COLO668 (cell line): ENCODE results near the gene GRK3.

Source experiments
- DNase-seq: peaks from one replicate; lab custom pipeline; 2025; ENCODE audit not compliant: unreplicated experiment; lab: John Stamatoyannopoulos, UW

Gene GRK3

DNA sequence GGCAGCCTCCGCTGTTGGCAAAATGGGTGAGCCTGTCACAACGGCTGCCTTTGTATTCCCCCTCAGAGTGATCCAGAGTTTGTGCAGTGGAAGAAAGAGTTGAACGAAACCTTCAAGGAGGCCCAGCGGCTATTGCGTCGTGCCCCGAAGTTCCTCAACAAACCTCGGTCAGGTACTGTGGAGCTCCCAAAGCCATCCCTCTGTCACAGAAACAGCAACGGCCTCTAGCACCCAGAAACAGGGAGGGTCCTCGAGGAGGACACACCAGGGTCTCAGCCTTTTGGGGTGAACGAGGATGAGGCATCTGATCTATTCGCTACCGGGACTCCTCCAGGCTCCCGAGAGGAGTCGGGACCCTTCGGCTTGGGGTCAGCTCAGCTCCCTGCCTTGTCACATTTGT lies 157.7 kb downstream of the GRK3 start:
- no peak for DNase-seq

DNA sequence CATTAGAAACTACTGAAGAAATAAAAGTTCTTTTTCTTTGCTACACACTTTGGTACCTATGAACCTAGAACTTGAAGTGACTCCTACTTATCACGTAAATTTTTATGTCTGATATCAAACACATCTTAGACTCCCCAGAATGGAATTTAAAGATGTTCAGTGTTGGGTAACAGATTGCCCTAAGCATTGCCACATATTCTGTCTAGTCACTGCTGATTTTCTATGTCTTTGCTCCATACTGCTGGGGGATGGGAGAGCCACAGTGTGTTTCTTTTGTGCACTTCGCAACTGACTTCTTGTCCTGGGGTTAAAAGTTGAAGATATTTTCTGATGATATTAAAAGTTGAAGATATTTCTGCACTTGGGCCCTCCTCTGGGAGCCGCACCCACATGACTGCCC lies 158.2 kb downstream of the GRK3 start:
- DNase-seq: no peak

DNA sequence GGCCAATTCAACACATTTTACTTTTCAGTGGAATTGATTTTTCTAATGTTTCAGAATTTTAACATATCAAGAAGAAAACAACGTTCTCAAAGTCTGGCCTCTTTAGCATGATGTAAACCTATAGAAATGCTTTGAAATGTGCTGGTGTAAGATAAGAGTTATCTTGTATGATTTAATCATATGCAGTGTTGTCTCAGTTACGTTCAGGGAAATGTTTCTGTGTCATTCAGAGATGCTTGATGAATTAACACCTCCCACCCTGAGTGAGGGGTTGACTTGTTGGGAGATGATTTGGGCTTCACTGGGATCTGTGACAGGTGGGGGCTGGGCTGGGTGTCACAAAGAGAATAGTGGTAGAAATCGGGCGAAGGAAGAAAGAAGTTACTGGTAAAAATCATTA lies 161.8 kb downstream of the GRK3 start:
- no peak for DNase-seq

DNA sequence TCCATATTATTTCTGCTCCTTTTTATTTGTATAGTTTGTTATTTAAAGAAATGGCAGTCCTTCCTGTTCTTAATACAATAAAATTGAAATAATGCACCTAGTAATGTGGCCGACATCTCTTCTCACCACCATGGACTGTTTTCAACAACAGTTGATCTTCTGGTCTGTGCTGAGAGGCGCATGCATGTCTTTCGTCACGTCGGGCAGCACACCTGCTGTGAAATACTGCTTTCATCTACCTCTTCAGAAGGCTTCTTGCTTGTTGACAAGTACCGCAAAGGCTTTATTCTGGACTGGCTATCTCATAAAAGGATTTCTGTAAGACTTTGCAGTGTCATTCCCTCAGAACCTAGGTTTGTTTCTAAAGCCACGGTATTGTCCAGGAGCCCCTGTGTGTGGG lies 163.6 kb downstream of the GRK3 start:
- no peak for DNase-seq

DNA sequence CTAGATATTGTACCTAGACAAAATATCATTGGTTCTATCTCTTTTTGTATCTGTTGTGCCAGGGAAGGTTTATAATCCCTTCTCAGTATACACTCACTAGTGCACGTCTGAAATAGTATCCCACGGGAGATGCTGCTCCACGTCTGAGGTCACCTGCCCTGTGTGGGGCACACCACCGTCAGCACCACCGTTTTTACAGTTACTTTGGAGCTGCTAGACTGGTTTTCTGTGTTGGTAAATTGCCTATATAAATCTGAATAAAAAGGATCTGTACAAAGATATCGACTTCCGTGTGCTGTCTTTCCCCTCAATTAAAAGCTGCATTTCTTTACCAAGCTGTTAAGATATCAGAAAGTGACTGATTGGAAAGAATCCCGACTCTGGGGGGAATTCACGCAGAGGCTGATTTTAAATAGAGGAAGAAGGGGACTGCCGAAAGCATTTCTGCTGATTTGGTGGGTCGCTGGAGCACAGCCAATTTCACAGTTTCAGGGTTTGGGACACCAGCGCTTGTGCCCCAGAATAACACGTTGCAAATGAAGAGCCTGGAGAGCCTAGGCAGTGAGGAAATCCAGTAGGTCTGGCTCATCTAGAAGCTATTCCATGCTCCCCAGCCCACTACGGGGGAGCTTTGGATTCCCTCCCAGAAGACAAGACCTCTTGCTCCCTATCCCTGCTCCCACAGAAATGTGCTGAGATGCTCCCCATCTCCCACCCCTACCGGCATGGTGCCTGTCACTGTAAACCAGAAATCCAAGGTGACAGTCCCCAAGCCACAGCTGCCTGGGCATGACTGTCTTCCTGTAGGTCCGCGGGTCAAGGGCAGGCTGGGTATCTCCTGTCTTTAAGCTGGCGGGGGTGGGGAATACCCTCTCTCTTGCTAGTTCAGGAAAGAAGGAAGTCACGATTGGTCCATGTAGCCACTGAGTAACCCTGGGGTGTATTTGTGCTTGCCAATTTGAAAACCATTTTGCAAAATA lies 164.8 kb downstream of the GRK3 start:
- no peak for DNase-seq

DNA sequence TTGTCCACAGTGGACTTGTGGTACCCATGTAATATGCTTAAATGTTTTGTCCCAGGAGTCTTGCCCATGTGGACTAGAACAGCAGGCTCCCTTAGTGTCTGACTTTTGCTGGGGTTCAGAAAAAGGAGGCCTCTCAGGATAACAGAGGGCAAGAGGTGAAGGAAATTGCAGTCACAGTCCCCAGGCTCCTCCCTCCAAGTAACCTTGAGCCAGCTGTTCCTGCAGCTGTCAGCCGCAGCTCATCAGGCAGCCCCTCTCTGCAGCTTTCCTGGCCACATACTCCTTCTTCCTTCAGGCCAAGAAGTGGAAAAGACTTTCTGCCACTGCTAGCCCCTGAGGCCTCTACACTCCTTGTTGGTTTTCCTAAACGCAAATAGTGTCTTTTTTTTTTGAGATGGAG lies 171.2 kb downstream of the GRK3 start:
- DNase-seq: no peak

DNA sequence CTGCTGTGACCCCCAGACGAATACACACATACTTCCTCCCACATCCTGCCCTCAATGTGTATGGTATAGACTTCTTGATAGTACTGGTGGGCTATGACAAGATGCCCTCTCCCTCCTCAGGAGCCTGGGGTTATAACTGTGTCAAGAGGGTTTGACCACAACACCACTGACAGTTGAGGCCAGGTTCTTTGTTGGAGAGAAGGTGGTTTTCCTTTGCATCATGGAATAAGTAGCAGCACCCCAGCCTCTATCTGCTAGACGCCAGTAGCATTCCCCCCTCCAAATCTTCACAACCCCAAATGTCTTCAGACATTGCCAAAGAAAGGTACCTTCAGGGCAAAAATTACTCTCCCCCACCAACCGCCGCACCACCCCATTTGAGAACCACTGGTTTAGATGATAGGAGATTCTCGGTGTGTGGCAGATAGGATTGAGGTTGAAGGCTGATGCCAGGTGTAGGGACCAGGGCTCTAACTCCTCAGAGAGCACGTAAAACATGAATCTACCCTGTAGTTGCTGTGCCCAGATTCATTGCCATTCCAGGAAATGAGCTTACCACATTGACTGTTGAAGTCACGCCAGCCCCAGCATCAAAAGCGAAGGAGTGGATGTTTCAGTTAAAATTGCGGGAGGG lies 172.0 kb downstream of the GRK3 start:
- DNase-seq: no peak

DNA sequence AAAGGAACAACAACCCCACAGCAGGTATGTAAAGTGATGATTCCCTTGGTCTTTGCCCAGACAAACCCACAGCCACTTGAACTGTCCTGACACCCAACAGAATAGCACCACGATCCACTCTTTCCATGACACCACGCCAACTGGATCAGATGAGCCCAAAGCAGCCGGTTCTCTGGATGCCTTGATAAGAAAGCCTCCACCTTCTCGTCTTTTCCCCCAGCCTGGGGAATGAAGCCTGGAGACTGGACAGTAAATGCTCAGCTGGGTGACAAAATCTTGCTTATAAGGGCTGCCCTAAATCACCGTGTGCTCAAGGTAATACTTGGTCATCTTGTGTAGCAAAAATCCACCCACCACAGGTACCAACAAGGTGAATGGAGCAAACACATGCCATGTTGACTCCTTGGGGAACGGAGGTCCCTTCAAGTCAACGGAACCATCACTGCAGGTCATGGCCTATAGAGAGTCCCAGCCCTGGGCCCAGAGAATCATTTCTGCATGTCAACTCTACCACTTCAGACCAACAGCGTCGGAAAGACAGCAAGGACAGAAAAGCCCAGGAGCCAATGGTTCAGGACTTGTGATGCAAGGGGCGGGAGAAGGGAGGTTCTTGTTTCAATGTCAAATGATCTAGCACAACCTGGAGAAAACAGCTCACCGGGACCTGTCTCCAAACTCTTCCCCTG lies 175.3 kb downstream of the GRK3 start:
- DNase-seq: no peak

DNA sequence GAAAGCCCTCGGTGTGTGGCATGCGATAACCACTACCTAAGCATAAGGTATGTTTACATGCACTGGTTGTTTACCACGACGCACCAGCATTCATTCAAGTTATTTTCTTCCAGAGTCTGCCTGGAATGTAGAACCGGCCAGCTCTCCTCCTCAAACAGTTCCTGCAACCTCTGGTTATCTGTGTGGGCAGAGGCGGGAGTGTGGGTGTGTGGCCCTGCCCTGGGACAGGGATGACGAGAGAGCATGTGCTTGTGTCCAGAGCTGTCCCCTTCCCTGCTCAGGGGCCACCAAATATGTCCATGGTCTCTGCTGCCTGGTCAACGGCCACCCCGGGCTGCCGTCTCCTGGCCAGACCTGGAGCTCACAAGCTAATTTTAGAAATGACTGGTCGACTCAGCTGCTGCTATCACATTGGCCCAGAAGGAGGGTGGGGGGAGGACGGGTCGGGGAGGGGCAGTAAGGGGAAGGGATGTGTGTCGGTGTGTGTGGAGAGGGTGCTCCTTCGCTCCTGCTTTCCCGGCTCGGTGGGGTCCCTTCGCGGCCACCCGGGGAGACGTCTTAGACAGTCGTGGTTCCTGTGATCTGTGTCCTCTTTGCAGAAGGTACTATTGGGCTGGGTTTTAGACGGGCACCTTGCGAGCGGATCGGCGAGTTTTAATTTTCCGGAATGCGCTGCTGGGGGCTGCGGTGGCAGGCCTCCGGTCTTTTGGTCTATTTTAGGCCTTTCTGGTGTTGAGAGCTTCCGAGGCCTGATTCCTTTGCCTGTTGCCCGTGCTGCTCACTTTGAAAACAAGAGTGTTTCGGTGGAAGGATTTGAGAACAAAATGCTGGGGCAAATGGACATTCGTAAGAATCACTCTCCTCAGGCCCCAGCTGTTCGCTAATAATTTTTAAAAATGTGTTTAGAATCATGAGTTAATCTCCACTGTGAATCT lies 177.5 kb downstream of the GRK3 start, which contains the start of gene MYO18B:
MYO18B (plus strand) TSS at position 497 of the 935 bp plus-strand sequence. CDS start 18,905 bp downstream, outside the sequence.
- no peak for DNase-seq

DNA sequence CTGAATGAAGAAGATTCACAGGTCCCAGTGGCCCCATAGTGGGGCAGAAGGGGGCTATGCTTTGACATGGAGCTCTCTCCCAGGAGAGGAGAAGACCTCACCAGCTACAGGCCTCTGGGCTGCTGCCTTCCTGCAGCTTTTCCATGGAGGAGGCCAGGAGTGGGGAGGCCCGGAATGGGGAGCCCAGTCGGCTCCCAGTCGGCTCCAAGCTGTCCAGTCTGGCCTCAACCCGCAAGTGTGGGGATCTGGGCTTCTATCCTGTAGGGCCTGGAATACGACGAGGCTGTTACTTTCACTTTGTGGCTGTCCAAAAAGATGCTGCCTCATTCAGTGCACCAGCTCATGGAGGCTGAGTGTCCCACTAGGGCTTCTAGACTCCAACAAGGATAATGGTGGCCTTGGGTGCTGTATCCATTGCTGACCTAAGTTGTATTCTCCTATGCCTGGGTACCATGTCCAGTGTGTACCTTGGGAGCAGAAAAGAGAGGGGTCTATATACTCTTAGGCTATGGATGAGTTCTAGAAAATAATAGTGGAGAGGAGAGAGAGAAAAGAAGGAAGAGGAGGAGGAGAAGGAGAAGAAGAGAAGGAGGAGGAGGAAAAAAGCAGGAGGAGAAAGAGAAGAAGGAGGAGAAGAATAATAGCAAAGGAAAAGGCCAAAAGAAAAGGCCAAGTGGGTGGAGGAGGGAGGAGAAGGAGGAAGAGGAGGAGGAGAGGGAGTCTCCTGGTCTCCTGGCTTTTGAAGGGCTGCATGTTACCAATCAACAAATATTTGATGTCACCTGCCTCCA lies 178.6 kb downstream of the GRK3 start:
- DNase-seq: no peak

DNA sequence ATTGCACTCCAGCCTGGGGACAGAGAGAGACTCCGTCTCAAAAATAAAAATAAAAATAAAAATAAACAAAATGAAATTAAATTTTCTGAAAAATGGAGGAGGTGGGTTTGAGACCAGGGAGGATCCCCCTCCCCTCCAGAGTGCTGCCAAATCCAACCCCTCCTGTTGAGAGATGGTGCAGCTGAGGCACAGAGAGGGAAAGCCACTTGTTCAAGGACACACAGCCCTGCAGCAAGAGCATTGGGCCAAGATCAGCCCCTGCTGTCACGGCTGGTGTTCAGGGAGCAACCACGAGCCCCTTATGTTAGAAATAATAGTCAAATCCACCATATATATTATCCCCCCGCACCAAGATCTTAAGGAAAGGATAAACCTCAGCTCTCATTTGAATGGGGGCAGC lies 180.2 kb downstream of the GRK3 start:
- no peak for DNase-seq

DNA sequence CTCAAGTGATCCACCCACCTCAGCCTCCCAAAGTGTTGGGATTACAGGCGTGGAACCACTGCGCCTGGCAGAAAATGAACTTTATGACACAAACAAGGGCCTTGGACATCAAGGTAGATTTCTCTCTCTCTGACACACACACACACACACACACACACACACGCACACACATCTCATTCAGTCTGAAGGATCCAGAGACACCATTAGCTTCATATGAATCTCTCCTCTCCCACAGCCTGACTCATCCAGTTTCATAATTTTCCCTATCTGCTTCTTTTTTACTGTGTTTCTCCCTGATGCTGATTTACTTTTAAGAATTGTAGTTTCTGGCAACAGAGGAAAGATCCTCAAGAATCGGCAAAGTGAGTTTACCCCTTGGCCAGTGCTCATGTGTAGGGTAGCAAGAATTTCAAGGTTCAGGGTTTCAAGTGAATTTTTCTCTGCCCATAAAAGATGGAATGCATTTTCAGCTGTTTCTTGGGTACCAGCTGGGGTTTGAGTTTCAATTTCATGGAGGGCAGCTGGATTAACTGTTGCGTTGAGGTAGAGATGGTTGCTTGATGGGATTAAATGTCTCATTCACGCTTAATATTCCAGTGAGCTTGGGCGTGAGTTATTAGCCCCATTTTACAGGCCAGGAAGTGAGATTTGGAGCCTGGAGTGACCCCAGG lies 181.0 kb downstream of the GRK3 start:
- DNase-seq: no peak

DNA sequence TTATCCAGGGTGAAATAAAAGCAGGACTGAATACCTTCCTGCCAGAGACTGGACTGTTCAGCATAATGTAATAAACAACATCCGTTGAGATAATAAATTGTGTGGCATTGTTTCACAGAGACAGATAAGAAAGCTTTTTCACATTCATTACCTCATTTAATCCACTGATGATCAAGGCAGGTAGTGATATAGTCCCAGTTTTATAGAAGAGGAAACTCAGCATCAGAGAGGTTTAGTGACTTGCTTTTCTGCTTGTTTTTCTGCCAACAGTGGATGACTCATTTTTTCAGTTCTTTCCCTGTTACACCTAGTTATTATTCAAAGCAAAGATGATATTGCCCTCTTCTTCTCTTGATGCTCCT lies 181.5 kb downstream of the GRK3 start:
- no peak for DNase-seq

DNA sequence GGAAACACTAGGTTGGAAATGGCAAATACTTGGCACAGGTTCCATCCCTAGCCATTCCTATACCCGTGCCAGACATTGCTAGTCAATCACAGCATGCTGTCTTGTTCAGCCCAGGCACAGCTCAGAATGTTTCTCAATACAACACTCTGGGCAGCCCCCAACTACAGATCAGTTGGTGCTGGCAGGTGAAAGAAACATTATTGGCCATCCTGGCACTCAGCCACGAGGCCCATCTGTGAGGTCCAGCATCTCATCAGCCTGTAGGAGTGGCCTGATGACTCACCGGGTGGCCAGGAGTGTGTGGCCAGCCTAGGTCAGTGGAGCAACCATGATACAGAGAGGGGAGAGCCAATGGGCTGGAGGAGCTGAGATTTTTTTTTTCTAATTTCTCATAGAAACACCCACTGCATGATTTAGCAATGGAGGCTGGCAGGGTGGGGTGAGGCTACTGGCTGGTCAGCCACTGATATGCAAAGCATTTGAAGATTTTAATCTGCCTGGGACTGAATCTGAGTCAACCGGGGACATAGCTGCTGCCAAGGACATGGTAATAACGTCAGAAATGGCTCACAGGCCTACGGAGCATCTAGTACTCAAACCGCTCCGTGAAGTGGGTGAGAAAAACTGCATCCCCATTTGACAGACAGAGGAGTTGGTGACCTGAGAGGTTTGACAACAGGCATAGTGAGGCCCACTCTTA lies 182.9 kb downstream of the GRK3 start:
- no peak for DNase-seq

DNA sequence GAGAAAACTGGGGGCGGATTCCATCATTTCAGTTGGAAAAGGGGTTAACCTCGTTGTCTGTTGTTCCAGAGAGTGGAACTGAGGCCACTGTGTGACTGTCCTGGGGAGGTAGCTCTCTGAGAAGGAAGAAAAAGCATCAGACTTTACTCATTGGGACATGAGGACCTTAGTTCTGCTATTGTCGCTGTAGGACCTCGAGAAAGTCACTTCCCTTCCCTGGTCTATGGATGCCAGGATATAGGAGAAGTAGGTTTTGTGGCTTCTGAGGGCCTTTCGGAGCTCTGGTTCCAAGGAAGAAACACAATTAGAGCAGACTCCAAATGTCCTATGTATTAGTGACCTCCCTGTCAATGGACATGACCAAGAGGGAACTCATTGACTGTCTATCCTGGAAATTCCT lies 183.7 kb downstream of the GRK3 start:
- DNase-seq: no peak

DNA sequence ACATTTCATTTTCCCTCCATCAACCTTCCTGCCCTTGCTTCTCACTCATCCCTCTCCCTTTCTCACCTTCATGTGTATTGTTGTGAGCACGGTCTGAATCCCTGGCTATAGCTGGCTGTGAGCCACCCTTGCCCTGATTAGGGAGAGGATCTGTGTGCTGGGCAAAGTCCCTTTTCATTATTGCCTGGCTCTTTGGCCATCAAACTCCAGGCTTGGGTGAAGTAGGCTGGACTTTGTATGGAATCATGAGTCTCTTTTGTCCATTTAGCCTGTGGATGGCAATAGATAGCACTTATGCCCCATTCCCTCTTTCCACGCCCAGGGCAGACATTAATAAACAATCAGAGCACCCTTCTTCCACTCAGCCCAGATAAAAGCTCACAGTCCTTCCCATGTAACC lies 184.2 kb downstream of the GRK3 start:
- DNase-seq: no peak

DNA sequence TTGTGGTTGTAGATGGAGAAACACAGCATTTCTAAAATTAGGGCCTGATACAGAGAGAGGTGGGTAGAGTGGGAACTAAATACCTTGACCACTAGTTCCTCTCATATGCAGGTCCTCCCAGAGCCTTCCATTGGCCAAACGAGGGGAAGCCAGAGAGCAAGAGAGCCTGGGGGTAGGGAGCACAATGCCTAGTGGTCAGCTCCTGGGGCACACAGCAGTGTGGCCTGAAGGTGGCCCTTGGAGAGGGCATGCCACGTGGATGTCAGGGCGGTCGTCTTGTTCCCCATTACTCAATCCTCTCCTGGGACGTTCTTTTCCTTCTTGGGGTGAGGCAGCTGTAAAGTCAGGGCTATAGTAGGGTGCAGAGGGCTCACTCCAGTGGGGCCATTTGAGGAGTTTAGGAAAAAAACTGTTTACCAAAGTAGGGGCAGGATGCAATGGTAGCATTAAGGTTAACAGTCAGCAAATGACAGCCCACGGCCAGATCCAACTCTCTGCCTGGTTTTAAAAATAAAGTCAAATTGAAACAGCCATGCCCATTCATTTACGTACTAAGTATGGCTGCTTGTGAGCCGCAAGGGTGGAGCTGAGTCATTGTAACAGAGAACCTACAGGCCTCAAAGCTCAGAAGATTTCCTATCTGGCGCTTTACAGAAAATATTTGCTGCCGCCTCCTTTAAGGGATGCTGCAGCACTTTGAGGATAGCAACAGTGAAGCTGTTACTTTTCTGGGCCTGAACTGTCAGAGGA lies 185.1 kb downstream of the GRK3 start:
- no peak for DNase-seq

DNA sequence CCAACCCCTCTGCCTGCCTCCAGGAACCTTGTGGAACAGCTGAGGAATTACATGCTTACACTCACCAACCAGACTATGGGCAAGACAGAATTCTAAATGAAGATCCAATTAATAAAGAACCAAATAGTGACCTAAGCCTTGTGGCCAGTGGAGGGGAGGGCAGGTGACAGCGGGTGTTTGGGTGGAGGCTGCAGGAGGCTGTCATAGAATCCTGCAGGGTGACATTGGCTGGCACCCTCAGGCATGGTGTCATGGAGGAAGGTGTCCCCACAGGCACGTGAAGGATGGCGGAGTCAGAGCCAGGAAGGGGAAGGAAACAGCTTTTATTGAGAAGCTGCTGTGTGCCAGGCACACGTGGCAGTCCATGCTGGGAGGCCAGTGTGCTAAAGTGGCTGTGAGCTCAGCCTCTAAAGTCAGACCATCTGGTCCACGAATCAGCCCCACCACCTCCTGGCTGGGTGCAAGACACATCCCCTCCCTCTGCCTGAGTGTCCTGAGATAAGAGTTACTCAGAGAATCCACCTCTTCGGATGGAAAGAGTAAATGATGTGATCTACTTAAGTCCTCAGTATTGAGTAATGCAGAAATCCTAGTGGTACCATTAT lies 186.2 kb downstream of the GRK3 start:
- DNase-seq: no peak
